ENCODE results near the gene CAPN11. TPM values are rescaled to one million over a fixed set of nuclear protein-coding genes. Genes with fewer than 3 reads are reported as not detected.

Gene CAPN11
- total and polyA plus RNA-seq, 9 of the 15 experiments (the other 6 are each of a cell fraction or from before 2014, with no cell fraction given): 0.03 to 0.61 (median 0.17) TPM; not detected in 1

GRCh38 chr6:44228433-44228832, 69.8 kb downstream of the CAPN11 start:
- peaks cover 65% of the 10 kb centered on the region for H3K36me3 ChIP-seq (ENCODE audit: control insufficient read depth, insufficient read depth, low read length)
- FAIRE-seq: no peak
- no peak overlapping the region for H3K4me3 ChIP-seq
- intact Hi-C loops (cut with micrococcal nuclease) (loop anchor here (10.0 kb wide), 1 partner anchor 594 kb away; the partner anchor contains the start of gene MAD2L1BP), in situ Hi-C loops (cut with MboI) (no loop called here)
- no peaks in the 10 kb centered on the region for H3K9me3 ChIP-seq (replicated peaks; ENCODE audit: control insufficient read depth, insufficient read depth, low read depth, low read length)
- no peak for ATAC-seq
- H3K9me1 ChIP-seq (ENCODE audit: control insufficient read depth, insufficient read depth, low read length): peaks cover 6% of the 10 kb centered on the region
- no peak overlapping the region for H2AFZ ChIP-seq (ENCODE audit: low read depth, low read length)
- POLR2A ChIA-PET: interaction anchor here (1.1 to 6.5 kb wide), 2 partner anchors 15 to 18 kb away, joined by 4 to 104 read pairs; partner anchors contain the start of gene HSP90AB1
- 87% methylated on average over 7 of the region's 7 CpGs for WGBS (ENCODE audit: insufficient coverage, low coverage, missing lambda C conversion rate)
- H4K20me1 ChIP-seq (replicated peaks; ENCODE audit: control insufficient read depth, insufficient read depth, low read length): peaks cover 3% of the 10 kb centered on the region; the same call in 1 of the 2 replicates
- H3K27me3 ChIP-seq (ENCODE audit: control insufficient read depth in 2 of 2, insufficient read depth in 2 of 2, low read length in 2 of 2): no peaks in the 10 kb centered on the region
- no peak for DNase-seq (ENCODE audit: extremely low read depth in 1 of 4, low spot score in 3 of 4)
- TF ChIP-seq CBX1 (IDR thresholded peaks at IDR 0.05; ENCODE audit: low read depth) (no peak), GATAD2A (IDR thresholded peaks at IDR 0.05) (no peak), ERF (CRISPR knock-in tag; IDR thresholded peaks at IDR 0.05) (no peak), POLR3G (IDR thresholded peaks at IDR 0.05; ENCODE audit: extremely low read depth, insufficient read length, insufficient replicate concordance) (no peak), ZNF263 (CRISPR knock-in tag; IDR thresholded peaks at IDR 0.05; ENCODE audit: borderline replicate concordance) (no peak), TFE3 (CRISPR knock-in tag; IDR thresholded peaks at IDR 0.05) (no peak), NCOA2 (IDR thresholded peaks at IDR 0.05; ENCODE audit: partially characterized antibody in 2 of 2) (no peak), RBM14 (IDR thresholded peaks at IDR 0.05; ENCODE audit: borderline replicate concordance, insufficient read depth, low read depth, low read length) (no peak), ZNF134 (CRISPR knock-in tag; conservative IDR thresholded peaks at IDR 0.05) (no peak), PHB (CRISPR knock-in tag; IDR thresholded peaks at IDR 0.05) (no peak)
- TF ChIP-seq, protein P1, sequence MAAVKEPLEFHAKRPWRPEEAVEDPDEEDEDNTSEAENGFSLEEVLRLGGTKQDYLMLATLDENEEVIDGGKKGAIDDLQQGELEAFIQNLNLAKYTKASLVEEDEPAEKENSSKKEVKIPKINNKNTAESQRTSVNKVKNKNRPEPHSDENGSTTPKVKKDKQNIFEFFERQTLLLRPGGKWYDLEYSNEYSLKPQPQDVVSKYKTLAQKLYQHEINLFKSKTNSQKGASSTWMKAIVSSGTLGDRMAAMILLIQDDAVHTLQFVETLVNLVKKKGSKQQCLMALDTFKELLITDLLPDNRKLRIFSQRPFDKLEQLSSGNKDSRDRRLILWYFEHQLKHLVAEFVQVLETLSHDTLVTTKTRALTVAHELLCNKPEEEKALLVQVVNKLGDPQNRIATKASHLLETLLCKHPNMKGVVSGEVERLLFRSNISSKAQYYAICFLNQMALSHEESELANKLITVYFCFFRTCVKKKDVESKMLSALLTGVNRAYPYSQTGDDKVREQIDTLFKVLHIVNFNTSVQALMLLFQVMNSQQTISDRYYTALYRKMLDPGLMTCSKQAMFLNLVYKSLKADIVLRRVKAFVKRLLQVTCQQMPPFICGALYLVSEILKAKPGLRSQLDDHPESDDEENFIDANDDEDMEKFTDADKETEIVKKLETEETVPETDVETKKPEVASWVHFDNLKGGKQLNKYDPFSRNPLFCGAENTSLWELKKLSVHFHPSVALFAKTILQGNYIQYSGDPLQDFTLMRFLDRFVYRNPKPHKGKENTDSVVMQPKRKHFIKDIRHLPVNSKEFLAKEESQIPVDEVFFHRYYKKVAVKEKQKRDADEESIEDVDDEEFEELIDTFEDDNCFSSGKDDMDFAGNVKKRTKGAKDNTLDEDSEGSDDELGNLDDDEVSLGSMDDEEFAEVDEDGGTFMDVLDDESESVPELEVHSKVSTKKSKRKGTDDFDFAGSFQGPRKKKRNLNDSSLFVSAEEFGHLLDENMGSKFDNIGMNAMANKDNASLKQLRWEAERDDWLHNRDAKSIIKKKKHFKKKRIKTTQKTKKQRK (IDR thresholded peaks at IDR 0.05; ENCODE audit: borderline replicate concordance, low read depth, low read length): no peak
- TF ChIP-seq, protein P2, sequence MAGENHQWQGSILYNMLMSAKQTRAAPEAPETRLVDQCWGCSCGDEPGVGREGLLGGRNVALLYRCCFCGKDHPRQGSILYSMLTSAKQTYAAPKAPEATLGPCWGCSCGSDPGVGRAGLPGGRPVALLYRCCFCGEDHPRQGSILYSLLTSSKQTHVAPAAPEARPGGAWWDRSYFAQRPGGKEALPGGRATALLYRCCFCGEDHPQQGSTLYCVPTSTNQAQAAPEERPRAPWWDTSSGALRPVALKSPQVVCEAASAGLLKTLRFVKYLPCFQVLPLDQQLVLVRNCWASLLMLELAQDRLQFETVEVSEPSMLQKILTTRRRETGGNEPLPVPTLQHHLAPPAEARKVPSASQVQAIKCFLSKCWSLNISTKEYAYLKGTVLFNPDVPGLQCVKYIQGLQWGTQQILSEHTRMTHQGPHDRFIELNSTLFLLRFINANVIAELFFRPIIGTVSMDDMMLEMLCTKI (IDR thresholded peaks at IDR 0.05; ENCODE audit: partially characterized antibody): no peak
- peaks cover 51% of the 10 kb centered on the region for H3K79me2 ChIP-seq (ENCODE audit: control insufficient read depth, insufficient read depth, low read length)
- CTCF ChIA-PET (ENCODE audit: low intra/inter-chr PET ratio): no interaction called here
- no peak overlapping the region for H3K27ac ChIP-seq (ENCODE audit: extremely low read depth, low read depth, low read length)
- H3K4me2 ChIP-seq (ENCODE audit: insufficient read depth, low read length): no peak overlapping the region
- BruUV-seq (replicated peaks): no TSS peak
- H3K9ac ChIP-seq (ENCODE audit: insufficient read depth in 1 of 2, low read depth in 2 of 2, low read length in 2 of 2): peak overlapping the region in 1 of 2 experiments; percentile 76; a peak in 1 of 4 replicates
- H3K4me1 ChIP-seq (replicated peaks in 1 of 2; ENCODE audit: control insufficient read depth in 2 of 2, insufficient read depth in 2 of 2, low read length in 2 of 2): peaks cover 40 to 65% of the 10 kb centered on the region in 2 experiments

All from K562 (cell line).